Measurements from ENCODE around the gene PHF21A.

GRCh38 chr11:46122945-46123715 lies 1.9 kb upstream of the PHF21A start:
- TF ChIP-seq, protein P1, sequence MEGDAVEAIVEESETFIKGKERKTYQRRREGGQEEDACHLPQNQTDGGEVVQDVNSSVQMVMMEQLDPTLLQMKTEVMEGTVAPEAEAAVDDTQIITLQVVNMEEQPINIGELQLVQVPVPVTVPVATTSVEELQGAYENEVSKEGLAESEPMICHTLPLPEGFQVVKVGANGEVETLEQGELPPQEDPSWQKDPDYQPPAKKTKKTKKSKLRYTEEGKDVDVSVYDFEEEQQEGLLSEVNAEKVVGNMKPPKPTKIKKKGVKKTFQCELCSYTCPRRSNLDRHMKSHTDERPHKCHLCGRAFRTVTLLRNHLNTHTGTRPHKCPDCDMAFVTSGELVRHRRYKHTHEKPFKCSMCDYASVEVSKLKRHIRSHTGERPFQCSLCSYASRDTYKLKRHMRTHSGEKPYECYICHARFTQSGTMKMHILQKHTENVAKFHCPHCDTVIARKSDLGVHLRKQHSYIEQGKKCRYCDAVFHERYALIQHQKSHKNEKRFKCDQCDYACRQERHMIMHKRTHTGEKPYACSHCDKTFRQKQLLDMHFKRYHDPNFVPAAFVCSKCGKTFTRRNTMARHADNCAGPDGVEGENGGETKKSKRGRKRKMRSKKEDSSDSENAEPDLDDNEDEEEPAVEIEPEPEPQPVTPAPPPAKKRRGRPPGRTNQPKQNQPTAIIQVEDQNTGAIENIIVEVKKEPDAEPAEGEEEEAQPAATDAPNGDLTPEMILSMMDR (IDR thresholded peaks at IDR 0.05; ENCODE audit: poor library complexity), result no peak
- TF ChIP-seq EZH2 (IDR thresholded peaks at IDR 0.05; ENCODE audit: borderline replicate concordance), result no peak
